Endodermal cell (in vitro differentiated cells): ENCODE measurements around the gene FGFBP1. TPM values are rescaled to one million over a fixed set of nuclear protein-coding genes. Genes with fewer than 3 reads are reported as not detected.

Experiments
- DNase-seq: peaks from one replicate; pipeline ENCODE4 v3.0.0-alpha.2; 2017
- H3K27ac ChIP-seq: 2 replicates; pipeline ENCODE4 v1.5.1; 2013; ENCODE audit warnings: mild to moderate bottlenecking, low read depth, low read length, moderate library complexity
- H3K27me3 ChIP-seq: 2 replicates; pipeline ENCODE4 v1.6.1; 2013; ENCODE audit warnings: mild to moderate bottlenecking, low read length, moderate library complexity; ENCODE audit not compliant: insufficient read depth, control insufficient read depth, poor library complexity, severe bottlenecking
- H3K36me3 ChIP-seq: 2 replicates; pipeline ENCODE4 v1.7.0; 2013; ENCODE audit warnings: mild to moderate bottlenecking, low read length, moderate library complexity; ENCODE audit not compliant: control insufficient read depth, insufficient read depth
- H3K4me1 ChIP-seq: one replicate; pipeline ENCODE4 v1.7.0; 2013; ENCODE audit warnings: low read length; ENCODE audit not compliant: control insufficient read depth, insufficient read depth
- H3K4me3 ChIP-seq: 2 replicates; pipeline ENCODE4 v1.5.1; 2013; ENCODE audit warnings: mild to moderate bottlenecking, low read length, moderate library complexity
- H3K9ac ChIP-seq: 2 replicates; pipeline ENCODE4 v1.6.1; 2013; ENCODE audit warnings: mild to moderate bottlenecking, low read length, moderate library complexity; ENCODE audit not compliant: poor library complexity, severe bottlenecking; ENCODE audit errors: extremely low read depth
- H3K9me3 ChIP-seq: 2 replicates; pipeline ENCODE4 v1.6.1; 2013; ENCODE audit warnings: mild to moderate bottlenecking, low read length, moderate library complexity; ENCODE audit not compliant: control insufficient read depth
- H3K27ac Mint-ChIP-seq: 2 replicates; pipeline ENCODE4 v1.8.0; 2020; ENCODE audit warnings: mixed read lengths
- H3K27me3 Mint-ChIP-seq: 2 replicates; pipeline ENCODE4 v1.8.0; 2021; ENCODE audit warnings: mild to moderate bottlenecking, mixed read lengths; ENCODE audit not compliant: insufficient read depth
- H3K36me3 Mint-ChIP-seq: 2 replicates; pipeline ENCODE4 v1.8.0; 2020; ENCODE audit warnings: low read depth, mixed read lengths
- H3K4me1 Mint-ChIP-seq: 2 replicates; pipeline ENCODE4 v1.8.0; 2020; ENCODE audit warnings: mixed read lengths
- H3K4me3 Mint-ChIP-seq: 2 replicates; pipeline ENCODE4 v1.8.0; 2020; ENCODE audit warnings: mild to moderate bottlenecking, moderate library complexity, mixed read lengths
- H3K9me3 Mint-ChIP-seq: 2 replicates; pipeline ENCODE4 v1.8.0; 2020; ENCODE audit warnings: mild to moderate bottlenecking, mixed read lengths
- WGBS, 2 experiments: methylation state at CpG; one replicate each; pipeline versions ENCODE4 v1.1.5 to v1.1.7; 2013; ENCODE audit warnings: missing lambda C conversion rate in 2 of 2, mixed read lengths in 1 of 2; ENCODE audit not compliant: insufficient coverage in 1 of 2, insufficient read length in 1 of 2; 5-methylcytosine and 5-hydroxymethylcytosine counted together
- total RNA-seq, 2 donors: library from RNA; stranded (reverse); fragmentation: NEBNext Ultra II Directional in 1 of 2; extraction: Animal tissue kit (Norgen Biotek cat#: 25700) in 1 of 2; gene quantifications; 2 replicates in 1 of 2; 3 replicates in 1 of 2; pipeline ENCODE4 v1.2.1, GENCODE V29; 2021
- TF ChIP-seq, protein P1 (sequence below): fragments of 200-600 bp; sonication (generic); conservative IDR thresholded peaks from 2 replicates; pipeline ENCODE4 v1.5.0; 2021; ENCODE audit warnings: antibody characterized with exemption, mild to moderate bottlenecking

FGFBP1 gene
- total RNA-seq, 2 donors from 2014 or later: not detected

DNA sequence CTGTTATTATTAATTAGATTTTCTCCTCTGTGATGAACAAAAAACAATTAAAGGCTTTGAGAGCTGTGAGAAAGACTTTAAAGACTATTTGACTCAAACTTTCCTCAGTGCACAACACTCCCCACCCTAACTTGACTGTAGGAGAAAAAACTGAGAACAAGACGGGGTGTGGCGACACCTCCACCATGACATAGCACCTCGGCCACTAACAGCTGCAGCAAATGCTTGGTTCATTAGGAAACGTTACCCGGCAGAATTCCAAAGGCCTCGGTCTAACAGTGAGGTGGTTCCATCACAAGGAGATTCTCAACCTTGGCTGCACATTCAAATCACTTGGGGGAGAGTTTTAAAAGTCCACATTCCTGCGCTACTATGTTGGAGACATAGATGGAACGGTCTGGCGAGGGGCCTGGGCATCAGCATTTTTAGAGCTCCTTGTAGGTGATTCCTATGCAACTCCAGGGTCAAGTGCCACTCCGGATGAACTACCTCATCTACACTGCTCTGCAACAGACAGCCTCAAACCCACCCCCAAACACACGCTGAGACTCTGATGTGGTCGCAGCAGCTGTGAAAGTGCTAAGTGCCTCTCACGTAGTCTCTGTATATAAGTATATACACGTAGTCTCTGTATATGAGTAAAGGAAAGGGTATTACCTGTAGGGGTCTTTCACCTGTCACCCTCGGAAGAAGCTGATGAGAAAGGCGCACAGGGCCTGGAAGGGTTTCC lies 23.4 kb upstream of the FGFBP1 start:
- DNase-seq: no peak
- Histone ChIP-seq H3K27ac (no peak overlapping the region), H3K9me3 (peaks cover 7% of the 10 kb centered on the region), H3K9ac (no peak overlapping the region), H3K36me3 (no peaks in the 10 kb centered on the region), H3K4me1 (no peaks in the 10 kb centered on the region), H3K4me3 (no peak overlapping the region), H3K27me3 (no peaks in the 10 kb centered on the region)
- H3K27ac Mint-ChIP-seq: no peak overlapping the region
- no peak overlapping the region for H3K4me3 Mint-ChIP-seq
- WGBS, 2 experiments: 90% methylated on average over 11 to 16 of the region's 16 CpGs
- TF ChIP-seq, protein P1, sequence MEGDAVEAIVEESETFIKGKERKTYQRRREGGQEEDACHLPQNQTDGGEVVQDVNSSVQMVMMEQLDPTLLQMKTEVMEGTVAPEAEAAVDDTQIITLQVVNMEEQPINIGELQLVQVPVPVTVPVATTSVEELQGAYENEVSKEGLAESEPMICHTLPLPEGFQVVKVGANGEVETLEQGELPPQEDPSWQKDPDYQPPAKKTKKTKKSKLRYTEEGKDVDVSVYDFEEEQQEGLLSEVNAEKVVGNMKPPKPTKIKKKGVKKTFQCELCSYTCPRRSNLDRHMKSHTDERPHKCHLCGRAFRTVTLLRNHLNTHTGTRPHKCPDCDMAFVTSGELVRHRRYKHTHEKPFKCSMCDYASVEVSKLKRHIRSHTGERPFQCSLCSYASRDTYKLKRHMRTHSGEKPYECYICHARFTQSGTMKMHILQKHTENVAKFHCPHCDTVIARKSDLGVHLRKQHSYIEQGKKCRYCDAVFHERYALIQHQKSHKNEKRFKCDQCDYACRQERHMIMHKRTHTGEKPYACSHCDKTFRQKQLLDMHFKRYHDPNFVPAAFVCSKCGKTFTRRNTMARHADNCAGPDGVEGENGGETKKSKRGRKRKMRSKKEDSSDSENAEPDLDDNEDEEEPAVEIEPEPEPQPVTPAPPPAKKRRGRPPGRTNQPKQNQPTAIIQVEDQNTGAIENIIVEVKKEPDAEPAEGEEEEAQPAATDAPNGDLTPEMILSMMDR: no peak
- peaks cover 7% of the 10 kb centered on the region for H3K9me3 Mint-ChIP-seq
- H3K4me1 Mint-ChIP-seq: peaks cover 3% of the 10 kb centered on the region
- H3K27me3 Mint-ChIP-seq: no peaks in the 10 kb centered on the region
- peaks cover 6% of the 10 kb centered on the region for H3K36me3 Mint-ChIP-seq

DNA sequence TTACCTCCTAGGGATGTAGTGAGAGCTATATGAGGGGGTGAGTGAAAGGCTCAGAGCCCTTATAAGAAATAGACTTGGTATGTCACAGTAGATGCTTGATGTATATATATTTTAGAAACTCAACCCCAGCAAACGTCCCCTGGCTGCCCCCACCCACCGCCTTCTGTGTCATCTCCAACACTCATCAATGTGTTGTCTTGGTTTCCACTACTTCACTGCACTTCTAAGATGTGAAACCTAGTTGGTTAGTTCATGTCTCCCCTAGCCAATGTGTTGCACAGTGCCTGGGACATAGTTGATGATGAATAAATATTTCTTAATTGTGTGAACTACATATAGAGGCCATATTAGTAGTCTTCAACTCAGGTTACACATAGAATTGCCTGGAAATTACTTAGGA lies 20.0 kb upstream of the FGFBP1 start:
- peaks cover 5% of the 10 kb centered on the region for H3K36me3 Mint-ChIP-seq
- no peak overlapping the region for H3K9ac ChIP-seq
- no peaks in the 10 kb centered on the region for H3K36me3 ChIP-seq
- TF ChIP-seq, protein P1: no peak
- H3K9me3 Mint-ChIP-seq: peaks cover 22% of the 10 kb centered on the region
- H3K27ac ChIP-seq: no peak overlapping the region
- peaks cover 16% of the 10 kb centered on the region for H3K9me3 ChIP-seq
- no peaks in the 10 kb centered on the region for H3K4me1 ChIP-seq
- H3K4me3 ChIP-seq: no peak overlapping the region
- peaks cover 3% of the 10 kb centered on the region for H3K4me1 Mint-ChIP-seq
- H3K27me3 ChIP-seq: no peaks in the 10 kb centered on the region
- H3K27me3 Mint-ChIP-seq: no peaks in the 10 kb centered on the region
- H3K27ac Mint-ChIP-seq: no peak overlapping the region
- H3K4me3 Mint-ChIP-seq: no peak overlapping the region
- WGBS, 2 experiments: 83% methylated on average over 2 of the region's 2 CpGs; no CpG with 5 or more reads in 1 of the 2 experiments
- peak; percentile 14 for DNase-seq

DNA sequence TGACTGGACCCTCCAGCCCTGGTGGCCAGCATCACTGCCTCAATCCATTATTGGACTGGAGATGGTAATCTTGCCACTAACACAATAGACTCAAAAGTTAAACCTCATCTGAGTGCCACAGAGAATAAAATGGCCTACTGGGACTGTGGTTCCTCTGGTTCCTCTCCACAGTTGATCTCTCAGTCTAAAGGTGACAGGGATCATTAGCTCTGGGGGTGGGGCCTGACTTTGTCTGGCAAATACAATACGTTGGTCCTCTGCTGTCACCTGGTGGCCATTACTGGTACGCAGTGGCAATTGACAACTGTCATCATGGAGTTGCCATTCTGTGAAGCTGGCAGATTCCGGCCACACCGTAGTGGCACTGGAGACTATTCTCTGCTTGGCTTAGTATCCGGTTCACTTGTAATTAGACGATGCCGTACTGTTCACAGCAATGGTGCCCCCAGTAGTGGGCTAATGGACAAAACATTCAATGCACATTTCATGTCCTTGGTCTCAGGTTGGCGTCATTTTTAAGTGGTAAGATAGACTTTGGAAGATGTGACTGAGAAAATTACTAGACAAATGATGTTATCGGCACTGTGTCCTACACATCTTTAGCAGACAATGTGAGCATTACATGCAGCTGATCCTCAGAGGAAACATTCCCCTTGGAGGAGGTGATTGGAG lies 17.8 kb upstream of the FGFBP1 start:
- DNase-seq: peak; percentile 97
- 58 to 68% methylated on average over 8 to 9 of the region's 9 CpGs for WGBS, 2 experiments
- Histone ChIP-seq H3K27me3 (no peaks in the 10 kb centered on the region), H3K27ac (no peak overlapping the region), H3K4me3 (no peak overlapping the region), H3K4me1 (no peaks in the 10 kb centered on the region), H3K36me3 (no peaks in the 10 kb centered on the region), H3K9me3 (peaks cover 16% of the 10 kb centered on the region), H3K9ac (no peak overlapping the region)
- H3K4me1 Mint-ChIP-seq: no peaks in the 10 kb centered on the region
- peaks cover 33% of the 10 kb centered on the region for H3K9me3 Mint-ChIP-seq
- no peak overlapping the region for H3K27ac Mint-ChIP-seq
- TF ChIP-seq, protein P1: peak; percentile 94
- H3K4me3 Mint-ChIP-seq: no peak overlapping the region
- peaks cover 5% of the 10 kb centered on the region for H3K36me3 Mint-ChIP-seq
- H3K27me3 Mint-ChIP-seq: no peaks in the 10 kb centered on the region
